ENCODE results near the gene LYRM2. TPM values are rescaled to one million over a fixed set of nuclear protein-coding genes. Genes with fewer than 3 reads are reported as not detected.

LYRM2 gene
- total RNA-seq, 1 experiment from 2014 or later: 26.3 TPM

- Histone ChIP-seq H3K4me3 (replicated peaks in 1 of 2; ENCODE audit: low read depth in 1 of 2, low read length in 2 of 2) (no peak overlapping the region), H3K27me3 (ENCODE audit: insufficient read depth, low read length) (no peaks in the 10 kb centered on the region), H3K27ac (ENCODE audit: low read depth, low read length) (no peak overlapping the region), H3K4me2 (ENCODE audit: low read length) (no peak overlapping the region), H3K9ac (ENCODE audit: low read length) (no peak overlapping the region), H3K36me3 (ENCODE audit: control insufficient read depth in 1 of 2, insufficient read depth in 2 of 2, low read length in 2 of 2) (no peaks in the 10 kb centered on the region), H4K20me1 (ENCODE audit: insufficient read depth) (no peaks in the 10 kb centered on the region), H3K9me3 (ENCODE audit: control insufficient read depth in 1 of 2, insufficient read depth in 1 of 2, low read depth in 1 of 2, low read length in 2 of 2) (no peaks in the 10 kb centered on the region), H2AFZ (ENCODE audit: low read depth, low read length, poor library complexity, severe bottlenecking) (no peak overlapping the region), H3K4me1 (ENCODE audit: control insufficient read depth in 1 of 2, insufficient read depth in 2 of 2, low read length in 2 of 2) (no peaks in the 10 kb centered on the region), H3K79me2 (ENCODE audit: insufficient read depth, low read length) (no peaks in the 10 kb centered on the region), H3K9me2 (ENCODE audit: insufficient read depth) (no peaks in the 10 kb centered on the region)
- DNase-seq (ENCODE audit: low read depth, low spot score): no peak
- BruUV-seq (replicated peaks): no TSS peak
- intact Hi-C loops (cut with micrococcal nuclease): no loop called here
- TF ChIP-seq EGR1 (IDR thresholded peaks at IDR 0.05; ENCODE audit: low read depth): no peak
- no peak for TF ChIP-seq CBX3 (IDR thresholded peaks at IDR 0.05; ENCODE audit: low read depth)
- no peak for TF ChIP-seq RAD21 (IDR thresholded peaks at IDR 0.05; ENCODE audit: low read depth)
- TF ChIP-seq ATF3 (IDR thresholded peaks at IDR 0.05): no peak
- TF ChIP-seq EZH2 (IDR thresholded peaks at IDR 0.05): no peak
- ChIA-PET POLR2A (no interaction called here), CTCF (no interaction called here), RAD21 (ENCODE audit: low non-redundant PET in 1 of 2, low total read pairs in 2 of 2, uncharacterized antibody in 2 of 2, unreplicated experiment in 2 of 2) (no interaction called here)
- no peak for ATAC-seq
Observed at GRCh38 chr6:89520736-89521135, 117.8 kb downstream of the LYRM2 start.

GRCh38 chr6:89518352-89519055, 120.0 kb downstream of the LYRM2 start:
- Histone ChIP-seq H3K36me3 (ENCODE audit: control insufficient read depth in 1 of 2, insufficient read depth in 2 of 2, low read length in 2 of 2) (no peaks in the 10 kb centered on the region), H3K9me3 (ENCODE audit: control insufficient read depth in 1 of 2, insufficient read depth in 1 of 2, low read depth in 1 of 2, low read length in 2 of 2) (no peaks in the 10 kb centered on the region), H2AFZ (ENCODE audit: low read depth, low read length, poor library complexity, severe bottlenecking) (no peak overlapping the region), H3K4me3 (replicated peaks in 1 of 2; ENCODE audit: low read depth in 1 of 2, low read length in 2 of 2) (no peak overlapping the region), H3K4me1 (ENCODE audit: control insufficient read depth in 1 of 2, insufficient read depth in 2 of 2, low read length in 2 of 2) (no peaks in the 10 kb centered on the region), H3K9me2 (ENCODE audit: insufficient read depth) (no peaks in the 10 kb centered on the region), H4K20me1 (ENCODE audit: insufficient read depth) (no peaks in the 10 kb centered on the region), H3K9ac (ENCODE audit: low read length) (no peak overlapping the region), H3K27ac (ENCODE audit: low read depth, low read length) (no peak overlapping the region), H3K4me2 (ENCODE audit: low read length) (no peak overlapping the region), H3K79me2 (ENCODE audit: insufficient read depth, low read length) (no peaks in the 10 kb centered on the region), H3K27me3 (ENCODE audit: insufficient read depth, low read length) (no peaks in the 10 kb centered on the region)
- ATAC-seq (no peak), DNase-seq (ENCODE audit: low read depth, low spot score) (no peak)
- TF ChIP-seq ZBTB33 (IDR thresholded peaks at IDR 0.05; ENCODE audit: extremely low read depth, insufficient replicate concordance, low read length) (no peak), CEBPB (IDR thresholded peaks at IDR 0.05; ENCODE audit: low read depth) (no peak)
- intact Hi-C loops (cut with micrococcal nuclease): no loop called here
- ChIA-PET POLR2A (no interaction called here), CTCF (no interaction called here), RAD21 (ENCODE audit: low non-redundant PET in 1 of 2, low total read pairs in 2 of 2, uncharacterized antibody in 2 of 2, unreplicated experiment in 2 of 2) (no interaction called here)
- BruUV-seq (replicated peaks): no TSS peak

Other genes starting within 250 kb of the LYRM2 start
- 15.9 TPM for gene RRAGD, start 226.5 kb downstream of the LYRM2 start, total RNA-seq (2021; ENCODE audit: unreplicated experiment)
- 9.9 TPM for gene ANKRD6, start 205.6 kb downstream of the LYRM2 start, total RNA-seq (2021; ENCODE audit: unreplicated experiment)
- gene MDN1, start 181.0 kb upstream of the LYRM2 start, total RNA-seq (2021; ENCODE audit: unreplicated experiment): 53.6 TPM
- gene CASP8AP2, start 191.1 kb upstream of the LYRM2 start, total RNA-seq (2021; ENCODE audit: unreplicated experiment): 18.6 TPM

Measured in HCT116 (cell line).